IPS-18a (cell line): Measurements from ENCODE around the gene GLRX5.

ENCODE experiments used
- H3K27ac ChIP-seq: one replicate; pipeline ENCODE4 v1.5.1; 2013; ENCODE audit warnings: low read length
- H3K27me3 ChIP-seq: one replicate; pipeline ENCODE4 v1.6.1; 2013; ENCODE audit warnings: mild to moderate bottlenecking, low read length; ENCODE audit not compliant: control insufficient read depth, insufficient read depth
- H3K36me3 ChIP-seq: one replicate; pipeline ENCODE4 v1.6.1; 2013; ENCODE audit warnings: low read depth, low read length; ENCODE audit not compliant: control insufficient read depth
- H3K4me1 ChIP-seq: one replicate; pipeline ENCODE4 v1.6.1; 2013; ENCODE audit warnings: low read depth, low read length; ENCODE audit not compliant: control insufficient read depth
- H3K4me3 ChIP-seq: one replicate; pipeline ENCODE4 v1.5.1; 2013; ENCODE audit warnings: low read length
- H3K9ac ChIP-seq: one replicate; pipeline ENCODE4 v1.6.1; 2013; ENCODE audit warnings: mild to moderate bottlenecking, low read length, moderate library complexity
- H3K9me3 ChIP-seq: one replicate; pipeline ENCODE4 v1.6.1; 2013; ENCODE audit warnings: low read depth, low read length; ENCODE audit not compliant: control insufficient read depth

Gene GLRX5

DNA sequence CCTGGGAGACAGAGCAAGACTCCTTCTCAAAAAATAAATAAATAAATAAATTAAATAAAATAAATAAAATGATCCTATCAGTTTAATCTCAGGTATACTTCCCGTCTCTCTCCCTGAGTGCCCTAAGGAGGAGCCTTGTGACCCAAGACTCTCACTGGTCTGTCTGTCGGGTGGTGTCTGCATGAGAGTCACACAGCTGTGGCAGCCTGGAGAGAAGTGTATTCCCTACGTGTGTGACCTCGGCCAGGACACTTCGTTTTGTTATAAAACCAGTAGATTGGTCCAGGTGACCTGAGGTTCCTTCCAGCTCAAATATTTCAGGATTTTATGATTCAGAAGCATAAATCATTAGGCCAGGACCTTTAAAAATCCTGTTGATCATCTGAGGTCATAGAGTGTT, 23.2 kb upstream of the GLRX5 start:
- no peaks in the 10 kb centered on the region for H3K9me3 ChIP-seq
- no peak overlapping the region for H3K27ac ChIP-seq
- no peaks in the 10 kb centered on the region for H3K36me3 ChIP-seq
- H3K4me1 ChIP-seq, result peaks cover 14% of the 10 kb centered on the region
- peaks cover 16% of the 10 kb centered on the region for H3K27me3 ChIP-seq
- no peak overlapping the region for H3K4me3 ChIP-seq
- no peak overlapping the region for H3K9ac ChIP-seq

DNA sequence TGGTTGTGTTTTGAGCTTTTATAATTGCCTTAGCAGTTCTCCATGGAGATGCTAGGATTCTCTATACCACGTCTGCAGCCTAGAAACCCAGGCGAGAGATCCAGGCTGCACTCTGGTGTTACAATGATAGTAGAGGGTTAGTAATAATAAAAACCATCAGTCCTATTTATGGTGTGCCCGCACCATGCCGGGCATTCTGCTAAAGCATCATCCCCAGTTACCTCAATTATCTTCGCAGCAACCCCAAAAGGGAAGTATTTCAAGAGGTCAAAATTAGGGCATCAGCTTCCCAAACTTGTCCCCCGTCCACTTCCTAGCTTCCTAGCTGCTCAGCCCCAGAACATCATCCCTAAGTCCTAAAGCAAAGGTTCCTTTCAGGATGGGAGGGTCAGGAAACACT, 21.6 kb upstream of the GLRX5 start:
- Histone ChIP-seq H3K27me3 (peaks cover 32% of the 10 kb centered on the region), H3K9ac (no peak overlapping the region), H3K27ac (no peak overlapping the region), H3K36me3 (no peaks in the 10 kb centered on the region), H3K4me1 (peaks cover 14% of the 10 kb centered on the region), H3K9me3 (no peaks in the 10 kb centered on the region), H3K4me3 (no peak overlapping the region)

DNA sequence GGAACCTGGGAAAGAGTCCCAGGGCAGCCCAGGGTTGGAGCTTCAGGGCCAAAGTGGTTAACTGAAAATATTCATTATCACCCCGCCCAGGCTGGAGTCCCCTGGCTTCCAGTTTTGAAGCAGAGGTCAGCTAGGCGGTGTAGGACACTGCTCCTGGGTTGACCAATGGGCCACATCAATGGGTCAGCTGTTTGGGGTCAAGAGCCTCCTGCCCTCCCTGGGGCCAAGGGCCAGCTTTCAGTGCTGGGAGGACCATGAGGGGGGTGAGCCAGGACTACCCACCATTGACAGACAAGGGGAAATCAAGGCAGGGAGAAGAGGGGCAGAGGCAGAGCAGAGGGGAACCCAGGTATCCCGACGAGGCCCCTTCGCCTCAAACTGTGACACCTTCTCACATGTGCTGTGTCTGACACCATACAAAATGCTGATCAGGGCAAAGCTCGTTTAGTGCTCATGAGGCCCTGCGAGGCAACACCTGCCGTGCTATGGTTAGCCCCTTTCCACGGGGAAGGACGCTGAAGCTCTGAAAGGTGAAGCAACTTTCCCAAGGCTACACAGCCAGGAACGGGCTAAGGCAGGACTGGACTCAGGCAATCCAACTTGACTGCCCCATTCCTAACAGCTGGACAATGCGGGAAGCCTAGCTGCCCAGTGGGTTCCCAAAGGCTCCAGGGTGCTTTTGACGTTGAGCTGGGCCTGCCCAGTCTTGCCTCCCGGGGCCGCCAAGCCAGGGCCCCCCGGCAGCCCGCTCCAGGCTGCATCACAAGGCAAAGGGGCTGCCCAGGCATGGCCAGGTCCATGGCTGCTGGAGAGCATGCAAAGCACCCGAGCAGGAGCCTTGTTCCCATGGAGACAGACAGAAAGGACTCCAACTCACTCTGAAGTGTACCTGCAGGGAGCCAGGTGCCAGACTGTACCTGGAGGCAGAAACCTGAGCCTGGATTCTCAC, 20.4 kb upstream of the GLRX5 start:
- Histone ChIP-seq H3K4me3 (no peak overlapping the region), H3K36me3 (no peaks in the 10 kb centered on the region), H3K4me1 (peaks cover 14% of the 10 kb centered on the region), H3K27ac (no peak overlapping the region), H3K27me3 (peaks cover 42% of the 10 kb centered on the region), H3K9ac (no peak overlapping the region), H3K9me3 (no peaks in the 10 kb centered on the region)

GRCh38 chr14:95515080-95515489, 19.8 kb upstream of the GLRX5 start:
- peak overlapping the region; percentile 45 for H3K4me3 ChIP-seq
- no peak overlapping the region for H3K9ac ChIP-seq
- no peak overlapping the region for H3K27ac ChIP-seq
- no peaks in the 10 kb centered on the region for H3K36me3 ChIP-seq
- H3K27me3 ChIP-seq, result peaks cover 42% of the 10 kb centered on the region
- H3K4me1 ChIP-seq, result peaks cover 14% of the 10 kb centered on the region
- H3K9me3 ChIP-seq, result no peaks in the 10 kb centered on the region

DNA sequence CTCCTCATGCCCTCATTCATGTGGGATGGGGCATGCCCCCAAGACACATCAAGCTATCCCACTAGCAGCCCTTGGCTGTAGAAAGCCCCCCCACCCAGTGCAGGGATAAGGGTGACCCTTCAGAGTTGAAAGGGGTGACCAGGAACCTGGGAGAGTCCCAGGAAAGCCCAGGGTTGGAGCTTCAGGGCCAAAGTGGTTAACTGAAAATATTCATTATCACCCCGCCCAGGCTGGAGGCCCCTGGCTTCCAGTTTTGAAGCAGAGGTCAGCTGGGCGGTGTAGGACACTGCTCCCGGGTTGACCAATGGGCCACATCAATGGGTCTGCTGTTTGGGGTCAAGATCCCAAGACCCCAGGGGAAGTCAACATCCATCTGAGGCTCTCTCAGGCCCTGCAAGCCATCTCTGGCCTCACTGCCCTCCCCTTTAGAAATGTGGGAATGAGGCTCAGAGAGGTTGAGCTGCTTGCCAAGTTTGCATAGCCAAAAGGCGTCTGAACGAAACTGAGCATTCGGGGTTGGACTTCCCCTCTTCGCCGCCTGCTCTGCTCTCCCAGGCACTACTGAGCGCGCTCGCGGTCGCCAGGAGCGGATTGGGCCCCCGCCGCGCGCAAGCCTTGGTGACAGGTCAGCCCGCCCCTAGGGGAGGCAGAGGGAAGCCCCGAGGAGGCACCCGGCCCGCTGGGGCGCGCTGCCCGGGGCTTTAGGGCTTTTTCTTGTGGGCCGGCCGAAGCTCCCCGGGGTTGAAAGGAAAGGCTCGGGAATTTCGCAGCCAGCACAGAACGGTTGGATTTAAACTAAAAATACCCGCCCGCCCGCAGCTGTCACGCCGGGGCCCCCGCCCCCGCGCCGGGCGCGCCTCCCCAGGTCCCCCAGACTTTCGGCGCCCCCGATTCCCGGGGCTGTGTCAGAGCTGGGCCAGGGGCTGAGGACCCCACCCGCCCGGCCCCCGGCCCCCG, 19.0 kb upstream of the GLRX5 start:
- no peak overlapping the region for H3K27ac ChIP-seq
- peak overlapping the region; percentile 45 for H3K4me3 ChIP-seq
- H3K27me3 ChIP-seq, result peaks cover 42% of the 10 kb centered on the region
- no peaks in the 10 kb centered on the region for H3K36me3 ChIP-seq
- peaks cover 14% of the 10 kb centered on the region for H3K4me1 ChIP-seq
- no peak overlapping the region for H3K9ac ChIP-seq
- no peaks in the 10 kb centered on the region for H3K9me3 ChIP-seq

DNA sequence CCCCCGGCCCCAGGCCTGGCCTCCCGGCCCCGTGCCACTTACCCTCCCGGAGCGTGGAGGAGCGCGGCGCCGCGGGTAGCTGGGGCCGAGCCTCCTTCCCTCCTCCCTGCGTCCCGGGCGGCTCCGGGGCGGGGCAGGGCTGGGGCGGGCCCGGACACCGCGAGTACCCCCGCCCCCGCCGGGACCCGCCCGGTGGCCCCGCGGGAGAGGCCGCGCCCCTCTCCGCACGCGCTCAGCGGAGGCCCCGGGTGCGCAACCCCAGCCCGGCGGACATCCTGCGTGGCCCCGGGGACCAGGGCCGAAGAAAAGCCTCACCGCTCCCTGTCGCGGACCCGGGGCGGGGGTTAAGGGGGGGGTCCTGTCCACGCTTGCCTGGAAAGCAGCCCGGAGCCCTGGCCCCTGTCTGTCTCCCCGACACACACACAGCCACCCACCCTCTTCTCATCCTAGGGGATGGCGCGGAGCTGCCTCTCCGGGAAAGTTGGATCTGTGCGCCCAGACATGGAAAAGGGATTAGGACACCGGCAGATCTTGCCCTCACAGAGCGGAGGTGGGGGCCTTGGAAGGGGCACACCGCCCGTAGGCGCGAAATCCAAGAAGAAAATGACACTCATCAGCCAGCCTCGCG, 18.2 kb upstream of the GLRX5 start, which contains the start of gene SYNE3:
Gene SYNE3 (minus strand): TSS at position 97 of the 628 bp plus-strand sequence. CDS start 40,829 bp downstream, outside the sequence.
- Histone ChIP-seq H3K4me3 (peak within 1 kb of the TSS; percentile 49), H3K9ac (no peak within 1 kb of the TSS), H3K27ac (no peak within 1 kb of the TSS)

DNA sequence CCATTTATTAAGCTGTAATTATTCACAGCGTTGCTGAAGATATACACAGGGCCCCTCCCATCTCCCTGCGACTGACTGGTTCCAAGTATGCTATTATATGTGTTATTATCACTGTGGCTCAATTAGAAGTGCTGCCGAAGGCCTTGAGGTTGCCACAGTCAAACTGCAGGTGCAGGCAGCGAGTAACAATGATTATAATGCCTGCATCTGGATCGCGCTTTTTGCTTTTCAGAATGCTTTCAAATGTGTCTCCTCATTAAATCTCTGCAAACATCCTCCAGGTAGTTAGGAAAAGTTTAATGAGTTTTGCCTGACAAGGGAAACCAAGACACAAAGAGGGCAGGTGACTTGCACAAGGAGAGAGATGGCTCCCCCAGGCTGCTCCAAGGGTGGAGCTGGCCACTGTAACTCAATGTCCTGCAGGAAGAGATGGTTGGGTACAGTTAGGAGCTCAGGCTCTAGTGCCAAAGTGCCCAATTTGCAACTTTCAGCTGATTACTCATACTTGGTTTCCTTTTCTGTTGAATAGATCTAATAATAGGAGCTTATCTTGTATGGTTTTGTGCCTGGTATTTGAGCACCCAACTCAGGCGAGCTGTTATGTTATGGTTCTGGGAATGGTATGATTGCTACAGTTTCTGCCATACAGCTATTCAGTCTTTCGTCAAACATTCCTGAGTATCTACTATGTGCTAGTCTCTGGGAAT, 16.7 kb upstream of the GLRX5 start:
- H3K9ac ChIP-seq, result no peak overlapping the region
- no peaks in the 10 kb centered on the region for H3K9me3 ChIP-seq
- no peaks in the 10 kb centered on the region for H3K36me3 ChIP-seq
- H3K27me3 ChIP-seq, result peaks cover 42% of the 10 kb centered on the region
- no peak overlapping the region for H3K4me3 ChIP-seq
- no peak overlapping the region for H3K27ac ChIP-seq
- peaks cover 14% of the 10 kb centered on the region for H3K4me1 ChIP-seq

More for the DNA sequence above, 18.2 kb upstream of the GLRX5 start, which contains the start of gene SYNE3:
- H3K4me1 ChIP-seq, result peaks cover 14% of the 10 kb centered on the region
- H3K36me3 ChIP-seq, result no peaks in the 10 kb centered on the region
- no peaks in the 10 kb centered on the region for H3K9me3 ChIP-seq
- H3K27me3 ChIP-seq, result peaks cover 42% of the 10 kb centered on the region

- Histone ChIP-seq H3K36me3 (no peaks in the 10 kb centered on the region), H3K4me3 (no peak overlapping the region), H3K4me1 (peaks cover 11% of the 10 kb centered on the region), H3K9ac (no peak overlapping the region), H3K27ac (no peak overlapping the region), H3K9me3 (no peaks in the 10 kb centered on the region), H3K27me3 (peaks cover 39% of the 10 kb centered on the region)
These were observed 15.2 kb upstream of the GLRX5 start for GRCh38 chr14:95519699-95520098.

GRCh38 chr14:95520346-95520745, 14.5 kb upstream of the GLRX5 start:
- Histone ChIP-seq H3K4me3 (no peak overlapping the region), H3K9ac (no peak overlapping the region), H3K4me1 (peaks cover 5% of the 10 kb centered on the region)

GRCh38 chr14:95521001-95521400, 13.8 kb upstream of the GLRX5 start:
- Histone ChIP-seq H3K4me1 (no peaks in the 10 kb centered on the region), H3K9ac (no peak overlapping the region), H3K9me3 (no peaks in the 10 kb centered on the region), H3K27me3 (peaks cover 29% of the 10 kb centered on the region), H3K27ac (no peak overlapping the region), H3K36me3 (no peaks in the 10 kb centered on the region), H3K4me3 (no peak overlapping the region)

More at GRCh38 chr14:95520346-95520745, 14.5 kb upstream of the GLRX5 start:
- no peaks in the 10 kb centered on the region for H3K36me3 ChIP-seq
- H3K27ac ChIP-seq, result no peak overlapping the region
- peaks cover 36% of the 10 kb centered on the region for H3K27me3 ChIP-seq
- H3K9me3 ChIP-seq, result no peaks in the 10 kb centered on the region
